ENCODE data around the gene NFKBIE. TPM values are rescaled to one million over a fixed set of nuclear protein-coding genes. Genes with fewer than 3 reads are reported as not detected.

The NFKBIE gene
- total and polyA plus RNA-seq, 5 donors from 2014 or later, result 3.6 to 53.8 (median 6.1) TPM

GRCh38 chr6:44309092-44309491 lies 43.7 kb upstream of the NFKBIE start:
- H3K36me3 Mint-ChIP-seq, result peaks cover 28% of the 10 kb centered on the region
- H3K27me3 Mint-ChIP-seq, result peaks cover 4% of the 10 kb centered on the region
- no peak overlapping the region for H3K4me3 ChIP-seq (ENCODE audit: low read depth, low read length)
- H3K9me3 ChIP-seq (ENCODE audit: control insufficient read depth in 2 of 2, low read length in 2 of 2), result no peaks in the 10 kb centered on the region
- ATAC-seq (ENCODE audit: low read depth in 2 of 2) (no peak), DNase-seq (no peak)
- H3K4me1 Mint-ChIP-seq, result peaks cover 0 to 33% (median 16%) of the 10 kb centered on the region in 4 donors
- H3K9me3 Mint-ChIP-seq, result no peaks in the 10 kb centered on the region
- no peaks in the 10 kb centered on the region for H3K27me3 ChIP-seq (ENCODE audit: control insufficient read depth, insufficient read depth, low read length)
- peaks cover 51% of the 10 kb centered on the region for H3K36me3 ChIP-seq (ENCODE audit: control insufficient read depth, insufficient read depth, low read length)
- H3K27ac Mint-ChIP-seq, result no peak overlapping the region
- no peak overlapping the region for H3K27ac ChIP-seq (ENCODE audit: insufficient read depth, low read length, poor library complexity, severe bottlenecking)
- H3K4me3 Mint-ChIP-seq, result peak overlapping the region in 2 of 4 donors; percentile 41 to 83
- peaks cover 11% of the 10 kb centered on the region for H3K4me1 ChIP-seq (ENCODE audit: control insufficient read depth, insufficient read depth, low read length, poor library complexity, severe bottlenecking)

GRCh38 chr6:44307217-44307616 lies 41.9 kb upstream of the NFKBIE start:
- Histone ChIP-seq H3K4me3 (ENCODE audit: low read depth, low read length) (no peak overlapping the region), H3K9me3 (ENCODE audit: control insufficient read depth in 2 of 2, low read length in 2 of 2) (no peaks in the 10 kb centered on the region), H3K4me1 (ENCODE audit: control insufficient read depth, insufficient read depth, low read length, poor library complexity, severe bottlenecking) (peaks cover 5% of the 10 kb centered on the region), H3K27me3 (ENCODE audit: control insufficient read depth, insufficient read depth, low read length) (no peaks in the 10 kb centered on the region), H3K27ac (ENCODE audit: insufficient read depth, low read length, poor library complexity, severe bottlenecking) (no peak overlapping the region), H3K36me3 (ENCODE audit: control insufficient read depth, insufficient read depth, low read length) (peaks cover 66% of the 10 kb centered on the region)
- DNase-seq (no peak), ATAC-seq (ENCODE audit: low read depth in 2 of 2) (no peak)
- Mint-ChIP-seq H3K36me3 (peaks cover 28% of the 10 kb centered on the region), H3K4me1 (peaks cover 0 to 20% (median 11%) of the 10 kb centered on the region in 4 donors), H3K27ac (no peak overlapping the region), H3K4me3 (peak overlapping the region in 1 of 4 donors; percentile 61), H3K27me3 (no peaks in the 10 kb centered on the region), H3K9me3 (no peaks in the 10 kb centered on the region)

- ATAC-seq (ENCODE audit: low read depth in 2 of 2) (no peak), DNase-seq (no peak)
- Histone ChIP-seq H3K4me3 (ENCODE audit: low read depth, low read length) (no peak overlapping the region), H3K27ac (ENCODE audit: insufficient read depth, low read length, poor library complexity, severe bottlenecking) (no peak overlapping the region), H3K36me3 (ENCODE audit: control insufficient read depth, insufficient read depth, low read length) (peaks cover 71% of the 10 kb centered on the region), H3K4me1 (ENCODE audit: control insufficient read depth, insufficient read depth, low read length, poor library complexity, severe bottlenecking) (no peaks in the 10 kb centered on the region), H3K9me3 (ENCODE audit: control insufficient read depth in 2 of 2, low read length in 2 of 2) (no peaks in the 10 kb centered on the region), H3K27me3 (ENCODE audit: control insufficient read depth, insufficient read depth, low read length) (no peaks in the 10 kb centered on the region)
- H3K36me3 Mint-ChIP-seq, result peaks cover 32% of the 10 kb centered on the region
- H3K4me3 Mint-ChIP-seq, result no peak overlapping the region
- H3K27me3 Mint-ChIP-seq, result no peaks in the 10 kb centered on the region
- no peaks in the 10 kb centered on the region for H3K9me3 Mint-ChIP-seq
- H3K27ac Mint-ChIP-seq, result no peak overlapping the region
- H3K4me1 Mint-ChIP-seq, result peaks cover 0 to 14% (median 8%) of the 10 kb centered on the region in 4 donors
These were observed 41.4 kb upstream of the NFKBIE start for GRCh38 chr6:44306710-44307109.

- Histone ChIP-seq H3K9me3 (ENCODE audit: control insufficient read depth in 2 of 2, low read length in 2 of 2) (no peaks in the 10 kb centered on the region), H3K27ac (ENCODE audit: insufficient read depth, low read length, poor library complexity, severe bottlenecking) (no peak overlapping the region), H3K36me3 (ENCODE audit: control insufficient read depth, insufficient read depth, low read length) (peaks cover 69% of the 10 kb centered on the region), H3K27me3 (ENCODE audit: control insufficient read depth, insufficient read depth, low read length) (no peaks in the 10 kb centered on the region), H3K4me1 (ENCODE audit: control insufficient read depth, insufficient read depth, low read length, poor library complexity, severe bottlenecking) (no peaks in the 10 kb centered on the region), H3K4me3 (ENCODE audit: low read depth, low read length) (no peak overlapping the region)
- Mint-ChIP-seq H3K4me3 (no peak overlapping the region), H3K27ac (no peak overlapping the region), H3K27me3 (no peaks in the 10 kb centered on the region), H3K9me3 (no peaks in the 10 kb centered on the region), H3K4me1 (peaks cover 0 to 9% (median 7%) of the 10 kb centered on the region in 4 donors), H3K36me3 (peaks cover 42% of the 10 kb centered on the region)
- DNase-seq (no peak), ATAC-seq (ENCODE audit: low read depth in 2 of 2) (no peak)
These were observed 39.9 kb upstream of the NFKBIE start for GRCh38 chr6:44305200-44305725.

- no peak overlapping the region for H3K4me3 Mint-ChIP-seq
- Histone ChIP-seq H3K27me3 (ENCODE audit: control insufficient read depth, insufficient read depth, low read length) (no peaks in the 10 kb centered on the region), H3K4me1 (ENCODE audit: control insufficient read depth, insufficient read depth, low read length, poor library complexity, severe bottlenecking) (no peaks in the 10 kb centered on the region), H3K36me3 (ENCODE audit: control insufficient read depth, insufficient read depth, low read length) (peaks cover 62% of the 10 kb centered on the region), H3K9me3 (ENCODE audit: control insufficient read depth in 2 of 2, low read length in 2 of 2) (no peaks in the 10 kb centered on the region), H3K27ac (ENCODE audit: insufficient read depth, low read length, poor library complexity, severe bottlenecking) (no peak overlapping the region), H3K4me3 (ENCODE audit: low read depth, low read length) (no peak overlapping the region)
- H3K9me3 Mint-ChIP-seq, result no peaks in the 10 kb centered on the region
- no peaks in the 10 kb centered on the region for H3K27me3 Mint-ChIP-seq
- peaks cover 38% of the 10 kb centered on the region for H3K36me3 Mint-ChIP-seq
- no peak overlapping the region for H3K27ac Mint-ChIP-seq
- ATAC-seq (ENCODE audit: low read depth in 2 of 2), result peak; percentile 51 to 65
- peaks cover 0 to 6% (median 1%) of the 10 kb centered on the region in 4 donors for H3K4me1 Mint-ChIP-seq
- DNase-seq, result peak; percentile 24 to 41 (median 33)
These were observed 39.2 kb upstream of the NFKBIE start for GRCh38 chr6:44304282-44305199.

- Mint-ChIP-seq H3K27me3 (peaks cover 6% of the 10 kb centered on the region), H3K9me3 (no peaks in the 10 kb centered on the region), H3K4me1 (peaks cover 0 to 6% (median 3%) of the 10 kb centered on the region in 4 donors), H3K27ac (no peak overlapping the region), H3K36me3 (peaks cover 31% of the 10 kb centered on the region), H3K4me3 (no peak overlapping the region)
- H3K4me1 ChIP-seq (ENCODE audit: control insufficient read depth, insufficient read depth, low read length, poor library complexity, severe bottlenecking), result no peaks in the 10 kb centered on the region
- H3K36me3 ChIP-seq (ENCODE audit: control insufficient read depth, insufficient read depth, low read length), result peaks cover 55% of the 10 kb centered on the region
- H3K4me3 ChIP-seq (ENCODE audit: low read depth, low read length), result no peak overlapping the region
- ATAC-seq (ENCODE audit: low read depth in 2 of 2), result no peak
- H3K27ac ChIP-seq (ENCODE audit: insufficient read depth, low read length, poor library complexity, severe bottlenecking), result no peak overlapping the region
- no peaks in the 10 kb centered on the region for H3K9me3 ChIP-seq (ENCODE audit: control insufficient read depth in 2 of 2, low read length in 2 of 2)
- DNase-seq, result no peak
- H3K27me3 ChIP-seq (ENCODE audit: control insufficient read depth, insufficient read depth, low read length), result no peaks in the 10 kb centered on the region
These were observed 38.5 kb upstream of the NFKBIE start for GRCh38 chr6:44303842-44304241.

- Mint-ChIP-seq H3K9me3 (no peaks in the 10 kb centered on the region), H3K4me3 (no peak overlapping the region), H3K36me3 (peaks cover 25% of the 10 kb centered on the region), H3K4me1 (peaks cover 0 to 7% (median 3%) of the 10 kb centered on the region in 4 donors), H3K27me3 (peaks cover 15% of the 10 kb centered on the region), H3K27ac (no peak overlapping the region)
- DNase-seq (no peak), ATAC-seq (ENCODE audit: low read depth in 2 of 2) (no peak)
- no peaks in the 10 kb centered on the region for H3K27me3 ChIP-seq (ENCODE audit: control insufficient read depth, insufficient read depth, low read length)
- H3K27ac ChIP-seq (ENCODE audit: insufficient read depth, low read length, poor library complexity, severe bottlenecking), result no peak overlapping the region
- no peaks in the 10 kb centered on the region for H3K9me3 ChIP-seq (ENCODE audit: control insufficient read depth in 2 of 2, low read length in 2 of 2)
- H3K36me3 ChIP-seq (ENCODE audit: control insufficient read depth, insufficient read depth, low read length), result peaks cover 54% of the 10 kb centered on the region
- no peak overlapping the region for H3K4me3 ChIP-seq (ENCODE audit: low read depth, low read length)
- H3K4me1 ChIP-seq (ENCODE audit: control insufficient read depth, insufficient read depth, low read length, poor library complexity, severe bottlenecking), result peaks cover 3% of the 10 kb centered on the region
These were observed 37.5 kb upstream of the NFKBIE start for GRCh38 chr6:44302856-44303255.
